NB4 (cell line): ENCODE measurements around the gene TBC1D30.

Experiments
- CTCF ChIP-seq: IDR thresholded peaks from one replicate; pipeline ENCODE4 v1.5.1; 2012; ENCODE audit warnings: low read depth, low read length
- MAX ChIP-seq: IDR thresholded peaks from 2 replicates; pipeline ENCODE4 v1.6.1; 2011; ENCODE audit warnings: low read depth, low read length
- MYC ChIP-seq: IDR thresholded peaks from 2 replicates; pipeline ENCODE4 v1.6.1; 2011; ENCODE audit warnings: low read depth, low read length
- POLR2A ChIP-seq: IDR thresholded peaks from 2 replicates; pipeline ENCODE4 v1.6.1; 2011; ENCODE audit warnings: mild to moderate bottlenecking; ENCODE audit not compliant: insufficient read length; ENCODE audit errors: extremely low read depth

- TF ChIP-seq CTCF (no peak), MAX (no peak), POLR2A (no peak), MYC (no peak)
Measured at GRCh38 chr12:64780132-64780530, 44.3 kb upstream of the TBC1D30 start.
